HepG2 (cell line): ENCODE results near the gene GRAMD1A. TPM values are rescaled to one million over a fixed set of nuclear protein-coding genes. Genes with fewer than 3 reads are reported as not detected.

Experiments used
- CSRNP2 ChIP-seq: sonication (generic); formaldehyde crosslinking; conservative IDR thresholded peaks from 2 replicates; pipeline ENCODE4 v1.8.0; 2022; ENCODE audit warnings: low read depth, missing genetic modification reagents
- GABPA ChIP-seq, 2 experiments: IDR thresholded peaks; 2 replicates each; pipeline ENCODE4 v1.6.1; 2011 to 2016; ENCODE audit warnings: low read depth in 2 of 2, low read length in 1 of 2, missing biosample characterization in 1 of 2, missing genetic modification characterization in 1 of 2
- HNRNPL ChIP-seq: fragments of 200-400 bp; formaldehyde crosslinking; IDR thresholded peaks from 2 replicates; pipeline ENCODE4 v1.6.1; 2017; ENCODE audit warnings: mild to moderate bottlenecking, low read depth, low read length
- NCOR1 ChIP-seq: fragments of 200-600 bp; sonication (generic); IDR thresholded peaks from 2 replicates; pipeline ENCODE4 v1.7.0; 2017; ENCODE audit warnings: antibody characterized with exemption, low read length, borderline replicate concordance
- NONO ChIP-seq, 2 experiments: fragments of 450-650 bp in 1 of 2; sonication (generic) in 1 of 2; formaldehyde crosslinking in 1 of 2; IDR thresholded peaks in 1 of 2; conservative IDR thresholded peaks in 1 of 2; 2 replicates each; pipeline versions ENCODE4 v1.6.1 to v1.8.0; 2017 to 2022; ENCODE audit warnings: mild to moderate bottlenecking in 1 of 2, missing genetic modification reagents in 1 of 2, moderate library complexity in 1 of 2
- SNAPC5 ChIP-seq: sonication (generic); formaldehyde crosslinking; IDR thresholded peaks from 2 replicates; pipeline ENCODE4 v1.8.1; 2023; ENCODE audit warnings: mild to moderate bottlenecking, missing genetic modification reagents, borderline replicate concordance
- ZBTB25 ChIP-seq: IDR thresholded peaks from 2 replicates; pipeline ENCODE4 v1.6.1; 2018; ENCODE audit warnings: missing genetic modification reagents
- ZNF142 ChIP-seq: sonication (generic); formaldehyde crosslinking; IDR thresholded peaks from 2 replicates; pipeline ENCODE4 v1.4.0; 2020; ENCODE audit warnings: missing genetic modification reagents
- ZNF234 ChIP-seq: sonication (generic); formaldehyde crosslinking; conservative IDR thresholded peaks from 2 replicates; pipeline ENCODE4 v1.5.1; 2020; ENCODE audit warnings: mild to moderate bottlenecking, missing genetic modification reagents
- ZNF296 ChIP-seq: sonication (generic); formaldehyde crosslinking; conservative IDR thresholded peaks from 2 replicates; pipeline ENCODE4 v1.5.0; 2020; ENCODE audit warnings: mild to moderate bottlenecking, missing genetic modification reagents
- ZNF501 ChIP-seq: sonication (generic); formaldehyde crosslinking; IDR thresholded peaks from 2 replicates; pipeline ENCODE4 v1.5.1; 2020; ENCODE audit warnings: mild to moderate bottlenecking, moderate library complexity, missing genetic modification reagents
- ZNF550 ChIP-seq: sonication (generic); formaldehyde crosslinking; IDR thresholded peaks from 2 replicates; pipeline ENCODE4 v1.4.0; 2020; ENCODE audit warnings: mild to moderate bottlenecking, missing genetic modification reagents, borderline replicate concordance
- ZNF724P ChIP-seq: sonication (generic); formaldehyde crosslinking; IDR thresholded peaks from 2 replicates; pipeline ENCODE4 v1.8.0; 2022; ENCODE audit warnings: missing genetic modification reagents, borderline replicate concordance
- ZNF772 ChIP-seq: sonication (generic); formaldehyde crosslinking; IDR thresholded peaks from 2 replicates; pipeline ENCODE4 v1.5.0; 2020; ENCODE audit warnings: mild to moderate bottlenecking, missing genetic modification reagents
- ZNF816 ChIP-seq: sonication (generic); formaldehyde crosslinking; IDR thresholded peaks from 2 replicates; pipeline ENCODE4 v1.8.0; 2022; ENCODE audit warnings: missing genetic modification reagents, mild to moderate bottlenecking, borderline replicate concordance
- ZSCAN29 ChIP-seq: sonication (generic); formaldehyde crosslinking; conservative IDR thresholded peaks from 2 replicates; pipeline ENCODE4 v1.4.0; 2020; ENCODE audit warnings: mild to moderate bottlenecking, missing genetic modification reagents
- ZZZ3 ChIP-seq: sonication (generic); formaldehyde crosslinking; IDR thresholded peaks from 2 replicates; pipeline ENCODE4 v1.4.0; 2020; ENCODE audit warnings: missing genetic modification reagents, mild to moderate bottlenecking, borderline replicate concordance
- polyA plus RNA-seq, 8 experiments: library from polyadenylated mRNA; depleted of rRNA in 3 of 8; stranded (reverse) in 7 of 8; unstranded in 1 of 8; fragments of >200 nt; fragmentation: Illumina TruSeq in 4 of 8; extraction: Trizol in 4 of 8; gene quantifications; 2 replicates each; pipeline versions ENCODE4 v1.2.1 to v1.2.3, GENCODE V29; 2011 to 2016; ENCODE audit warnings: low read depth in 4 of 8, missing spikeins in 1 of 8, mixed read lengths in 1 of 8; ENCODE audit not compliant: insufficient read depth in 1 of 8
- total RNA-seq, 5 experiments: library from RNA; depleted of rRNA; stranded (reverse); fragments of >200 nt; fragmentation: Illumina TruSeq; extraction: Trizol; gene quantifications; 2 replicates each; pipeline ENCODE4 v1.2.3, GENCODE V29; 2016; ENCODE audit warnings: low read depth in 1 of 5

GRAMD1A gene
- total and polyA plus RNA-seq, 2 of the 13 experiments (the other 11 are each of a cell fraction or from before 2014, with no cell fraction given): 14.7 to 181 TPM

- TF ChIP-seq NONO (IDR thresholded peaks at IDR 0.05): no peak
- TF ChIP-seq NONO (CRISPR knock-in tag; conservative IDR thresholded peaks at IDR 0.05): peak; percentile 92
- TF ChIP-seq ZBTB25 (CRISPR knock-in tag): peak; percentile 77
- peak; percentile 71; the same call in 1 of the 2 replicates for TF ChIP-seq ZNF234 (CRISPR knock-in tag)
- peak; percentile 66; the same call in 1 of the 2 replicates for TF ChIP-seq NCOR1
- peak; percentile 92; the same call in 1 of the 2 replicates for TF ChIP-seq SNAPC5 (CRISPR knock-in tag)
- TF ChIP-seq ZNF296: peak; percentile 97
- peak; percentile 74 for TF ChIP-seq ZNF816 (CRISPR knock-in tag)
- 0 out of 2 replicates have a peak, but pooled peaks have one; percentile 14 for TF ChIP-seq ZZZ3 (CRISPR knock-in tag)
- TF ChIP-seq ZNF724P (CRISPR knock-in tag): peak; percentile 61; the same call in 1 of the 2 replicates
- TF ChIP-seq ZNF501: peak; percentile 84; the same call in 1 of the 2 replicates
- TF ChIP-seq ZNF772 (CRISPR knock-in tag): peak; percentile 92
- TF ChIP-seq ZSCAN29 (CRISPR knock-in tag): peak; percentile 67; the same call in 1 of the 2 replicates
- TF ChIP-seq ZNF550 (CRISPR knock-in tag): no peak
- no peak for TF ChIP-seq CSRNP2 (CRISPR knock-in tag)
- TF ChIP-seq HNRNPL: peak; percentile 99
- TF ChIP-seq GABPA (IDR thresholded peaks at IDR 0.05; ENCODE audit: low read depth, low read length): 0 out of 2 replicates have a peak, but pooled peaks have one; percentile 24
- peak; percentile 76 for TF ChIP-seq GABPA (CRISPR knock-in tag; IDR thresholded peaks at IDR 0.05; ENCODE audit: low read depth)
- TF ChIP-seq ZNF142 (CRISPR knock-in tag): peak; percentile 85
Measured at GRCh38 chr19:35040826-35041547, 40.9 kb downstream of the GRAMD1A start (continued).
